Bronchial epithelial cell (primary cell): ENCODE measurements around the gene GPR173. TPM values are rescaled to one million over a fixed set of nuclear protein-coding genes. Genes with fewer than 3 reads are reported as not detected.

Source experiments
- DNase-seq: peaks from one replicate; pipeline ENCODE4 v3.0.0-alpha.2; 2010; ENCODE audit warnings: low read depth
- FAIRE-seq: peaks from 2 replicates; lab custom pipeline; 2011; peaks lifted over from hg19 to GRCh38; lab: Jason Lieb, UNC
- H3K27me3 ChIP-seq: 2 replicates; pipeline ENCODE4 v1.5.1; 2011; ENCODE audit warnings: low read length; ENCODE audit not compliant: control insufficient read depth, insufficient read depth
- H3K36me3 ChIP-seq: 2 replicates; pipeline ENCODE4 v1.5.1; 2011; ENCODE audit warnings: low read length; ENCODE audit not compliant: control insufficient read depth, insufficient read depth
- H3K4me3 ChIP-seq: 2 replicates; pipeline ENCODE4 v1.5.1; 2011; ENCODE audit warnings: mild to moderate bottlenecking, low read depth, low read length, control low read depth
- total RNA-seq: library from RNA; depleted of rRNA; stranded (reverse); fragments of >200 nt; gene quantifications from 2 replicates; pipeline ENCODE4 v1.2.1, GENCODE V29; 2014
- TF ChIP-seq, protein P1 (sequence below): IDR thresholded peaks from 2 replicates; pipeline ENCODE4 v1.5.1; 2011; ENCODE audit warnings: mild to moderate bottlenecking, moderate library complexity, low read length, control low read depth, inconsistent platforms; ENCODE audit not compliant: insufficient read depth, severe bottlenecking

Gene GPR173
- total RNA-seq, 1 donor from 2014 or later: not detected

DNA sequence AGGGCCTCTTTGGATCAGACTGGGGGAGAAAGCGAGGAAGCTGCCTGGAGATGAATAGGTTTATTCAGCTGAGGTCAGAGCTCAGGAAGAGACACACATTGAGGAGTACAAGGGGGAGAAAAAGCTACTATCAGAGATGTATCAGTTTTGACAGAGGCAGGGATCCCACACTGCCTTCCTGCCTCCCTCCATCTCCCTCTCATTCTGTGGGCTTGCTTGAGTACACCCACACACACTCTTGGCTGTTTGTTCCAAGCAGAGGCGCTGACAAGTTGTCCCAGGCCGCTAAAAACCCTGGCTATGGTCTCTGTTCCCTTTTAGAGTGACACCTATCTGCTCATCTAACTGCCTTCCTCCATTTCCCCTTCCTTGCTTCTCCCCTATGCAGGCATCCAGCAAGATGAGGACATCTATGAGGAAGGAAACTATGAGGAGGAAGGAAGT, 38.8 kb downstream of the GPR173 start:
- TF ChIP-seq, protein P1, sequence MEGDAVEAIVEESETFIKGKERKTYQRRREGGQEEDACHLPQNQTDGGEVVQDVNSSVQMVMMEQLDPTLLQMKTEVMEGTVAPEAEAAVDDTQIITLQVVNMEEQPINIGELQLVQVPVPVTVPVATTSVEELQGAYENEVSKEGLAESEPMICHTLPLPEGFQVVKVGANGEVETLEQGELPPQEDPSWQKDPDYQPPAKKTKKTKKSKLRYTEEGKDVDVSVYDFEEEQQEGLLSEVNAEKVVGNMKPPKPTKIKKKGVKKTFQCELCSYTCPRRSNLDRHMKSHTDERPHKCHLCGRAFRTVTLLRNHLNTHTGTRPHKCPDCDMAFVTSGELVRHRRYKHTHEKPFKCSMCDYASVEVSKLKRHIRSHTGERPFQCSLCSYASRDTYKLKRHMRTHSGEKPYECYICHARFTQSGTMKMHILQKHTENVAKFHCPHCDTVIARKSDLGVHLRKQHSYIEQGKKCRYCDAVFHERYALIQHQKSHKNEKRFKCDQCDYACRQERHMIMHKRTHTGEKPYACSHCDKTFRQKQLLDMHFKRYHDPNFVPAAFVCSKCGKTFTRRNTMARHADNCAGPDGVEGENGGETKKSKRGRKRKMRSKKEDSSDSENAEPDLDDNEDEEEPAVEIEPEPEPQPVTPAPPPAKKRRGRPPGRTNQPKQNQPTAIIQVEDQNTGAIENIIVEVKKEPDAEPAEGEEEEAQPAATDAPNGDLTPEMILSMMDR: no peak
- H3K27me3 ChIP-seq: no peaks in the 10 kb centered on the region
- H3K4me3 ChIP-seq: no peak overlapping the region
- no peak for FAIRE-seq
- no peaks in the 10 kb centered on the region for H3K36me3 ChIP-seq
- no peak for DNase-seq

DNA sequence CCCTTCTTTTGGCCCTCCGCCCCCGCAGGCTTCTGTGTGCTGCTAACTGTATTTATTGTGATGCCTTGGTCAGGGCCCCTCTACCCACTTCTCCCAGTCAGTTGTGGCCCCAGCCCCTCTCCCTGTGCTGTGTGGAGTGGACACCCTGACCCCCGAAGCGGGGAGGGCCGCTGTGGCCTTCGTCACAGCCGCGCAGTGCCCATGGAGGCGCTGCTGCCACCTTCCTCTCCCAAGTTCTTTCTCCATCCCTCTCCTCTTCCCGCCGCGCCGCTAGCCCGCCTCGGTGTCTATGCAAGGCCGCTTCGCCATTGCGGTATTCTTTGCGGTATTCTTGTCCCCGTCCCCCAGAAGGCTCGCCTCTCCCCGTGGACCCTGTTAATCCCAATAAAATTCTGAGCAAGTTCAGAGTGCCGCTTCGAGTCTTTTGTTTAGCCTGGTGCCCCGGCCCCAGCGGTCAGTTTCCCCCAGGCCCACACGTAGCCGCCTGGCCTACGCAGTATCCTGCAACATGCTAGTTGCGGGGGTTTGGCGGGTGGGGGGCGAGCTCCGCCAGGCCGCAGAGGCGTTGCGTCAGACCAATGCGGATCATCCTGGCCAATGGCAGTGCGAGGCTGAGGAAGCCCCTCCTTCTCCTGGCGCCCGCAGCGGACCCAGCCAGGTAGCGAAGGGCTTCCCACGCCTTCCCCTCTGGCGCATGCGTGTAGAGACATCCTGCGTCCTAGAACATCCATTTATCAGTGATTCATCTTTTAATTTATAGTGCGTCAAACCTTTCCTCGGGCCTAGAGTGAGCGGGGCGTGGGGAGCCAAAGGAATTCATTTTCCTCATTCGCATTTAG, 39.8 kb downstream of the GPR173 start:
- Histone ChIP-seq H3K4me3 (peak overlapping the region; percentile 36), H3K27me3 (no peaks in the 10 kb centered on the region), H3K36me3 (no peaks in the 10 kb centered on the region)
- FAIRE-seq (no peak), DNase-seq (peak; percentile 83)
- TF ChIP-seq, protein P1: no peak

DNA sequence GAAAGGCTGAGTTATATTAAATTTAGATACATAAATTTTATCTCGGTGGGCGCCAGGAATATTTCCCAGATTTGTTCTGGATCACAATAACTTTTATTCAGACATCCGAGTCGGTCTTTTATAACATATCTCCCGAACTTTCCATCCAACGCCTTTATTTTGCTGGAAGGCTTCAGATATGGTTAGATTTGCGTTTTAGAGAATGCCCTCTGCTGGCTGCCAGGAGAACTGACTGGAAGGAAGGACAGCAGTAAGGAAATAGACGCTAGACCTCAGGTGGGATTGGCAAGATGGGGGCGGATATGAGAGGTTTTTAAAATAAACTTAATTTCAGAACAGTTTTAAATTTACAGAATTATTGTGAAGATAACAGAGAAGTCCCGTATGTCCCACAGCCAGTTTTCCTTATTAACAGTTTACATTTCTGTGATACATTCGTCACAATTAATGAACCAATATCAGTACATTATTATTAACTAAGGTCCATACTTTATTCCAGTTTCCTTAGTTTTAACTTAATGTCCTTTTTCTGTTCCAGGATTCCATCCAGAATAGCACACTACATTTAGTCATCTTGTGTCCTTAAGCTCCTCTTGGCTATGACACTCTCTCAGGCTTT, 40.7 kb downstream of the GPR173 start:
- no peaks in the 10 kb centered on the region for H3K36me3 ChIP-seq
- FAIRE-seq (no peak), DNase-seq (peak; percentile 63)
- TF ChIP-seq, protein P1: peak; percentile 58
- peak overlapping the region; percentile 19 for H3K4me3 ChIP-seq
- H3K27me3 ChIP-seq: no peaks in the 10 kb centered on the region

DNA sequence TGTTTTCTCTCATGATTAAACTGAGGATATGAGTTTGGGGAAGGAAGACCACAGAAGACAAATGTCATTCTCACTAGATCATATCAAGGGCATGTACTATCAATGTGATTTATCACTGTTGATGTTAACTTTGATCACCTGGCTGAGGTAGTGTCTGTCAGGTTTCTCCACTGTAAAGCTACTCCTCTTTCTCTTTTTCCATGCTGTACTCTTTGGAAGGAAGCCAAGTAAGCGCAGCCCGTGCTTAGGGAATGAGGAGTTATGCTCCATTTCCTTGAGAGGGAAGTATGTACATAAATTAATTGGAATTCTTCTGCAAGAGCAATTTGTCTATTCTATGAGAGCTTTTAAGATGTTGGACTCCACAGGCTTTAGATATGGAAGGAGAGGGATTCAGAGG, 41.3 kb downstream of the GPR173 start:
- no peaks in the 10 kb centered on the region for H3K36me3 ChIP-seq
- TF ChIP-seq, protein P1: no peak
- DNase-seq (no peak), FAIRE-seq (no peak)
- H3K4me3 ChIP-seq: no peak overlapping the region
- H3K27me3 ChIP-seq: no peaks in the 10 kb centered on the region

DNA sequence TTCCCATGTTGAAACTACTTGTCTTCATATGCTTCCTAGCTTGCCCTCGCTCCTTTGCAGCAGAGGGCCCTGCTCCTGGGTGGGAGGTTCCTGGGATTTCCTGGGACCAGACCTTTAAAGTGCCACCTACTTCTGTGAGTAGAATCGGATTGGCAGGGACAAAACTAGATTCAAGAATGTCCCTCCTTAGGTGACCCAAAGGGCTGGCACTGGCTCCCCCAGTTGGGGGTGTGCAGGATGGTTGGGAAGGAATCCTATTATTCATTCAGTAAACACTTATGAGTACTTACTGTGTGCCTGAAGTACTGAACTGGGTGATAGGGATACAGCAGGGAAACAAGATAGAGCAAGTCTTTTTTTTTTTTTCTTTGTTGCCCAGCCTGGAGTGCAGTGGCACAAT, 42.8 kb downstream of the GPR173 start:
- DNase-seq: peak; percentile 57
- TF ChIP-seq, protein P1: no peak

More for the DNA sequence above, 42.8 kb downstream of the GPR173 start:
- Histone ChIP-seq H3K27me3 (no peaks in the 10 kb centered on the region), H3K36me3 (no peaks in the 10 kb centered on the region), H3K4me3 (no peak overlapping the region)
- no peak for FAIRE-seq
